HPDE6-E6E7 (cell line): ENCODE data around the gene ARV1.
A peak's percentile ranks its signal among the peaks of the same experiment; 100 is the strongest.

Source experiments
- DNase-seq: peaks from one replicate; pipeline ENCODE4 v3.0.0; 2011; ENCODE audit warnings: missing footprints; ENCODE audit errors: extremely low spot score

The ARV1 gene

GRCh38 chr1:230978491-230979388 is at the start of gene ARV1, which contains the start of gene TTC13:
TSS of gene ARV1 (plus strand) at chr1:230979094. CDS start at chr1:230979106, 12 bp downstream.
TSS of gene TTC13 (minus strand) at chr1:230978861. CDS start at chr1:230978830, 31 bp downstream.
- peak; percentile 99 for DNase-seq

DNA sequence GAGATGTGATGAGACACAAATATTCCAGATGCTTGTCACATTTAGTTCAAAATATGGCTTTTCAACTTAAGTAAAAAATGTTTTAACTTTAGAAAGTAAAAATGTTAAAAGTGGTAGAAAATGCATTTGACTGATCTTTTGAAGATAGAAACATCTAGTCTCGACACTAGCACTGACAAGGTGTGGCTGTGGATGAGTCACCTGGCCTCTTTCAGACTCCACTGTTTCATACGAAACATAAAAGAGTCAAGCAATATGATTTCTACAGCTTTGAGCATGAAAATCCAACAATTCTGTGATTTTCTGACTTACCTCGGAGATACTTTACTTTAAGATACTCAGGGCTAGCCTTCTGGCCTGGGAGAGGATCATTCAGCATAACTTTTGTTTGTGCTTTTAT is 47.9 kb upstream of the ARV1 start:
- no peak for DNase-seq

GRCh38 chr1:230935852-230936251 is 43.0 kb upstream of the ARV1 start:
- DNase-seq: no peak

GRCh38 chr1:230936475-230936874 is 42.4 kb upstream of the ARV1 start:
- no peak for DNase-seq

GRCh38 chr1:230937371-230937770 is 41.5 kb upstream of the ARV1 start:
- DNase-seq: no peak

DNA sequence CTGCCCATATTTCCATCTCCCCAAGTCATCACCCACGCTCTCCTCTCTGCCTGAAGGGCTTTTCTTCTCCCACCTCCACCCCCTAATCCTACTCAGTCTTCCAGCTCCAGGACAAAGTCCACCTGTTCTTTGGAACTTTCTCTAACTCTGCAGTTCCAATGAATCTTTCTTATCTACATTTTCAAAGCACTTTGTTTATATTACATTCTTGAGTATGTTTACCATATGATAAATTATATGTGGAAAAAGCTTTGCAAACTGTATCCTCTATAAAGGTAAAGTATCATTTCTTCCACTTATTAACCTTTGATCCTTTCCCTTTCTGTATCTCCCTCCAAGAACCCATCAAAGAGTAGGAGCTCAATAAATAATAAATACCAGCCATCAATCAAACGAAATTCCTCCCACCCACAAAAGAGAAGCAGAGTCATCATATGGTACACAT is 39.9 kb upstream of the ARV1 start:
- DNase-seq: no peak

DNA sequence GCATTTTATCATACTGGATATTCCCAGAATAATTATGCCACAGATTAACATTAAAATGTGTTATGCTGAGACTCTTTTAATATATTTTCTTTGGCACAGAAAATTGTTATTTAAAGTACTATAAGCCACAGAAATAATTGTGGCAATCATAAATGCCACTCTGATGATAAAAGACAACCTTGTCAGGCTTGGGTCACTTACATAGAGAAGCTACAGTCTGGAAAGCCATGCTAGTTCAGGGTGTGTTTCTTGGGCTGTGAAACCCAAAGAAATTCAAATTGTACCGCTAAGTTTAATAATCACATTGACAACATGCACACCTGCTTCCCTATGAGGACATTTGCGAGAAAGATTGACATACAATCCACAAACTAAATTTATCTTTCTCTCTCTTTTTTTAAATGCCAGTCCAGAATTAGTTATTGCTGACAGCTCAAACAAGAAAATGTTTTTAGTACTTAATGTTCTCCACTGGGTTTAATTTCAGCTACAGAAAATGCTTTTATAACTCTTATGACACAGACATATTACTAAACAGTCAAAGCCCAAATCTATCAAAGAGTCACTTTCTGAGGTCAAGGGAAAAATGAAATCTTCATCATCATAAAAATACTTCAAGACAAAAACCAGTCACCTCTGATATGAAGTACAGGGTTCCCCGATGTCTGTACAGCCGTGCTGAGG is 38.9 kb upstream of the ARV1 start:
- DNase-seq: no peak

DNA sequence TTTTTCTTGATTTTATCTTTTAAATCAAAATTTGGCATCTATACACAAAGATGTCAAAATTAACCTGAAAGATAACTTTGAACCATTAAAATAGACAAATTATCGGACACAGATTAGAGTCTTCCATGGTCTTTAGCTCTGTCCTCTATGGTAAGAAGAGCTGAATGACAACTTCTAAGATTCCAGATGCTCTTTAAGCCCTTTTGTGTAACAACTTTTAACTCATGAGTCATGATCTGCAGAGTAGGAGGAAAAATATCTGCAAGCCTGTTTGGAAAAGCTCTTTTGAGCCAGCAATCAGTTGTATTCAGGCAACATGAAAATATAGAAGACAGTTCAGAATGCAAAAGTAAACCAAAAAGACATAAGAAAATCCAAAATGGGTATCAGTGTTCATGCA is 38.0 kb upstream of the ARV1 start:
- no peak for DNase-seq

- no peak for DNase-seq
Observed at GRCh38 chr1:230943048-230943593, 35.8 kb upstream of the ARV1 start.

GRCh38 chr1:230948301-230948700 is 30.6 kb upstream of the ARV1 start:
- no peak for DNase-seq

DNA sequence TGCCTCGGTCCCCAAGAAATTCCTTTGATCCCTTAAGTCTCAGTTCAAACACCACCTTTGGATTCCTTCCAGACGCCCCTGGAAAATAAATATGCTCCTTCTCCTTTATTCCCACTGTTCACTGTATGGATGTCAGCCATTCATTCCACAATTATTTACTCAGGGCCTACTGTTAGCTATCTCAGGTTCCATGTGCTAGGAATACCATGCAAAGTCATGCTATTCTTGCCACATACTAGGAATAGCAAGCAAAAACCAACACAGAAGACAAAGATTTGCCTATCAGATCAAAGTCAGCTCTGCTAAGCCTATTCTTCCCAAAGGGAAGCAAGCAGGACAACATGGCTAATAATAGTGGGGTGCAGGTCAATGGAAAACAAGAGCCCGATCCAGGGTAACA is 30.0 kb upstream of the ARV1 start:
- DNase-seq: no peak

GRCh38 chr1:230950404-230950803 is 28.5 kb upstream of the ARV1 start:
- DNase-seq: no peak

- DNase-seq: no peak
Observed at GRCh38 chr1:230957580-230957989, 21.3 kb upstream of the ARV1 start.

GRCh38 chr1:230958370-230958769 is 20.5 kb upstream of the ARV1 start:
- DNase-seq: no peak

GRCh38 chr1:230964896-230965295 is 14.0 kb upstream of the ARV1 start:
- DNase-seq: no peak

DNA sequence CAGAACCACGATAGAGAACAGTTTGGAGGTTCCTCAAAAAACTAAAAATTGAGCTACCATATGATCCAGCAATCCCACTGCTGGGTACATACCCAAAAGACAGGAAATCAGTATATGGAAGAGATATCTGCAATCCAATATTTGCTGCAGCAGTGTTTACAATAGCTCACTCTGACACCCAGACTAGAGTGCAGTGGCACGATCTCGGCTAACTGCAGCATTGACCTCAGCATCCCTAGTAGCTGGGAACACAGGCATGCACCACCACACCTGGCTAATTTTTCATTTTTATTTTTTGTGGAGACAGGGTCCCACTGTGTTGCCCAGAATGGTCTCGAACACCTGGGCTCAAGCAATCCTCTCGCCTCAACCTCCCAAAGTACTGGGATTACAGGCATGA is 13.4 kb upstream of the ARV1 start:
- DNase-seq: no peak

GRCh38 chr1:230966358-230966873 is 12.5 kb upstream of the ARV1 start:
- no peak for DNase-seq

DNA sequence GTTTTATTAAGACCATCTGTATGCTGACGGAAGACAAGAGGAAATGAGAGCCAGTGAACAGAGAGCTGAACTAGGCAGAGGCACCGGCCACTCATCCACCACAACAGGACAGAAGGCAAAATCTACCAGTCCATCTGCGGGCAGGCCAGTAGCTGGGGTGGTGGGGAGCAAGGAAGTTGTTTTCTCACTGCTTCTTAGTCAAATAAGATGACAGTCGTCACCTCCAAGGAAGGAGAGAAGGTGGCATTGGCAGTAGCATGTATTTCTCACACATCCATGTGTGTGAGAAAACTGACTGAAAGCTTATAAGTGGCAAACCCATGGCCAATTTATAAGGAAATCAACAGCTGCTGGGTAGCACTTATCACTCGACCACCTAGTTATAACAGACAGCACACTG is 8.5 kb upstream of the ARV1 start:
- no peak for DNase-seq

- DNase-seq: no peak
Observed at GRCh38 chr1:230971771-230972170, 7.1 kb upstream of the ARV1 start.

DNA sequence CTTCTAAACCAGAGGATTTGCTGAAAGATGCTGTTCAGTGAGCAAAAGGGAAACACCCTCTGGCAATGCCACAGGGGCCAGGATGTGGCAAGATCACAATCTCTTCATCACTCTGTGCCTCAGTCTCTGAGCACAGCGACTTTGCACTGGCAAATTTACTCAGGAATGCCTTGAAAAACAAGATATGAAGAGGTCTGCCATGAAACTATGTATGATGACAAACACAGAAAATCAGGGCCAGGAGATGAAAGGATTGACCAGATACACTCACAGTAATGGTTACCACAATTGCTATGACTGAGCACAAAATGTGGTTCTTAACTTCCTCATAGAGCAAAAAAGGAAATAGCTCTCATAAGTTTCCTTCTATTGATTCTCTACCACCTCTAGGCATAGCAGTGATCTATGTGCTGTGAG is 6.0 kb upstream of the ARV1 start:
- no peak for DNase-seq

DNA sequence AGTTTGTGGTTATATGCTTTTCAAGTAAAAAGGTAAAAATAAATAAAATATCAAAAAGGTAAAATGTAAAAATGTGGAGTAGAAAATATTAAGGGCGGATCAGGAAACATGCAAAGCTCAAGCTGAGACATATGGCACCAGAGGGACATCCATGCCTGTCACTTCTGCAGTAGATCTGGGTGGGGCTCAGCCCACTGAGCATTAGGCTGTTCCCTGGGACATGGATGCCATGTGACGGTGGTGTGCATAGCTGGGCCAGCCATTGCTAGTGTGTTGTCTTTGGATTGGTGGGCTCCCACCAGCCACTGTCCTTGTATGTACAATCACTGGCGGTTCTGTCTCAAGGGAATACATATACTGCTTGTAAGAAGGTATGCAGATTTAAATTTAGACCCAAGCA is 3.3 kb upstream of the ARV1 start:
- DNase-seq: no peak

DNA sequence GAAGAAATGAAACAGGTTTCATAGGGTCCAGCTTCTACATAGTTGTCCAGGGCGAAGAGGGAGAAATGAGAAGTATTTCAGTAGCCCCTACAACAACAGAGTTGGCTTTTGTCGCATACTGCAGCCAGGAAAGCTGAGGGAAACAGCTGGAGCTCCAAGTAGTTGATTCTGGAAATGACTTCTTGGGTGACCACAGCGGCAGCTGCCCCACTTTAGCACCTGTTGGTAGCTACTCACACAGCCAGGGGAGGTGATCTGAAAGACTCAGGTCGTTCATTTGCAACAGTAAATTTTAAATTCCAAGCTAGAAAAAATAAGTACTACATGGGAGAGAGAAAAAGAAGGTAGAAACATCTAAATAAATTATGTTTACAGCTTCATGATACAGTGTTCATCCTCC is 2.5 kb upstream of the ARV1 start:
- DNase-seq: no peak
